ENCODE results near the gene LYRM9.

DNA sequence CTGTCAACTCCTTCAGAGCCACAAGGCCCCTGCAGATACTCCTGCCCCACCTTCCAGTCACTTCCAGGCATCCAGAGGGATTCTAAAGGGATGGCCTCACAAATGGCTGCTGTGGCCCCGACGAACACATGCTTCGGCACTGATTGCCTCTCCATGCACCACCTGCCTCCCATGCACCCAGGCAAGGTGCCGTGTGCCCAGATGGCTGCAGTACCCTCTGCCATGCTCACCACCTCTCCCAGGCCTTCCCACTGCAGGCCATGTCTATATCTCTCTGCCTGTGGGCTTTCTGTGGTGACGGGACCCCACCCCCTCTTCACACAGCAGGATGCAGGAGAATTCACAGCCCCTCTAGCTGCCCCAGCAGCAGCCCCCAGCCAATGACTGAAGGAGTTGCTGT is 27.9 kb upstream of the LYRM9 start:
- TF ChIP-seq CTCF (IDR thresholded peaks at IDR 0.05), result no peak
- no peak for TF ChIP-seq POLR2A (IDR thresholded peaks at IDR 0.05)
